ENCODE data around the gene C3orf18. TPM values are rescaled to one million over a fixed set of nuclear protein-coding genes. Genes with fewer than 3 reads are reported as not detected.

The C3orf18 gene
- polyA plus RNA-seq, 1 donor (not counting 4 experiments of a cell fraction or from before 2014, with no cell fraction given), result 1.4 TPM

GRCh38 chr3:50609071-50609762, 41.7 kb upstream of the C3orf18 start:
- Histone ChIP-seq H3K9me1 (ENCODE audit: control insufficient read depth, extremely low read depth, insufficient read depth, low read length) (peaks cover 4% of the 10 kb centered on the region), H2AFZ (ENCODE audit: control insufficient read depth, low read length) (no peak overlapping the region), H3K4me2 (ENCODE audit: control insufficient read depth, extremely low read depth, insufficient read depth, low read depth, low read length) (no peak overlapping the region), H3K27ac (ENCODE audit: control insufficient read depth, insufficient read depth, low read length) (no peak overlapping the region), H3K9me3 (ENCODE audit: control insufficient read depth, low read depth, low read length) (no peaks in the 10 kb centered on the region), H3K36me3 (ENCODE audit: control insufficient read depth in 2 of 2, extremely low read depth in 1 of 2, insufficient read depth in 2 of 2, low read length in 2 of 2) (peaks cover 4 to 5% of the 10 kb centered on the region in 2 experiments), H3K4me3 (ENCODE audit: control insufficient read depth in 2 of 3, extremely low read depth in 1 of 3, insufficient read depth in 2 of 3, low read depth in 1 of 3, low read length in 3 of 3) (no peak overlapping the region), H3K9ac (ENCODE audit: control insufficient read depth, extremely low read depth, insufficient read depth, low read length) (no peak overlapping the region), H3K27me3 (ENCODE audit: control insufficient read depth, extremely low read depth, insufficient read depth, low read length) (no peaks in the 10 kb centered on the region), H4K20me1 (ENCODE audit: control insufficient read depth, extremely low read depth, insufficient read depth, low read length) (no peaks in the 10 kb centered on the region), H3K79me2 (ENCODE audit: control insufficient read depth, insufficient read depth, low read length) (peaks cover 3% of the 10 kb centered on the region), H3K4me1 (ENCODE audit: control insufficient read depth, extremely low read depth, insufficient read depth, low read length) (peaks cover 37% of the 10 kb centered on the region)
- DNase-seq (ENCODE audit: low read depth, low spot score) (no peak), FAIRE-seq (no peak)
- dilution Hi-C loops (cut with MboI; ENCODE audit: extremely low pct_ligation_motif_present, low sequenced_read_pairs), result loop anchor here (25.0 kb wide), 1 partner anchor 778 kb away; the partner anchor contains the start of genes MANF and RBM15B
- TF ChIP-seq EZH2 (IDR thresholded peaks at IDR 0.05; ENCODE audit: low read length), result no peak
- TF ChIP-seq CTCF (optimal IDR thresholded peaks at IDR 0.05 in 1 of 3, IDR thresholded peaks at IDR 0.05 in 1 of 3, conservative IDR thresholded peaks at IDR 0.05 in 1 of 3; ENCODE audit: extremely low read depth in 1 of 3, insufficient read depth in 2 of 3, low read length in 3 of 3), result no peak

GRCh38 chr3:50608278-50608677, 40.7 kb upstream of the C3orf18 start:
- peaks cover 3% of the 10 kb centered on the region for H3K79me2 ChIP-seq (ENCODE audit: control insufficient read depth, insufficient read depth, low read length)
- no peaks in the 10 kb centered on the region for H4K20me1 ChIP-seq (ENCODE audit: control insufficient read depth, extremely low read depth, insufficient read depth, low read length)
- H2AFZ ChIP-seq (ENCODE audit: control insufficient read depth, low read length), result no peak overlapping the region
- H3K9ac ChIP-seq (ENCODE audit: control insufficient read depth, extremely low read depth, insufficient read depth, low read length), result no peak overlapping the region
- H3K27me3 ChIP-seq (ENCODE audit: control insufficient read depth, extremely low read depth, insufficient read depth, low read length), result no peaks in the 10 kb centered on the region
- no peak overlapping the region for H3K4me3 ChIP-seq (ENCODE audit: control insufficient read depth in 2 of 3, extremely low read depth in 1 of 3, insufficient read depth in 2 of 3, low read depth in 1 of 3, low read length in 3 of 3)
- H3K4me1 ChIP-seq (ENCODE audit: control insufficient read depth, extremely low read depth, insufficient read depth, low read length), result peaks cover 42% of the 10 kb centered on the region
- no peak overlapping the region for H3K4me2 ChIP-seq (ENCODE audit: control insufficient read depth, extremely low read depth, insufficient read depth, low read depth, low read length)
- no peak overlapping the region for H3K27ac ChIP-seq (ENCODE audit: control insufficient read depth, insufficient read depth, low read length)
- dilution Hi-C loops (cut with MboI; ENCODE audit: extremely low pct_ligation_motif_present, low sequenced_read_pairs), result loop anchor here (25.0 kb wide), 1 partner anchor 779 kb away; the partner anchor contains the start of genes MANF and RBM15B
- peaks cover 4% of the 10 kb centered on the region for H3K9me1 ChIP-seq (ENCODE audit: control insufficient read depth, extremely low read depth, insufficient read depth, low read length)
- peaks cover 4 to 5% of the 10 kb centered on the region in 2 experiments for H3K36me3 ChIP-seq (ENCODE audit: control insufficient read depth in 2 of 2, extremely low read depth in 1 of 2, insufficient read depth in 2 of 2, low read length in 2 of 2)
- FAIRE-seq (no peak), DNase-seq (ENCODE audit: low read depth, low spot score) (no peak)
- H3K9me3 ChIP-seq (ENCODE audit: control insufficient read depth, low read depth, low read length), result no peaks in the 10 kb centered on the region
- TF ChIP-seq CTCF (optimal IDR thresholded peaks at IDR 0.05 in 1 of 3, IDR thresholded peaks at IDR 0.05 in 1 of 3, conservative IDR thresholded peaks at IDR 0.05 in 1 of 3; ENCODE audit: extremely low read depth in 1 of 3, insufficient read depth in 2 of 3, low read length in 3 of 3) (no peak), EZH2 (IDR thresholded peaks at IDR 0.05; ENCODE audit: low read length) (no peak)

Measured in keratinocyte (primary cell).